ENCODE data around the gene SRCAP.

The SRCAP gene

DNA sequence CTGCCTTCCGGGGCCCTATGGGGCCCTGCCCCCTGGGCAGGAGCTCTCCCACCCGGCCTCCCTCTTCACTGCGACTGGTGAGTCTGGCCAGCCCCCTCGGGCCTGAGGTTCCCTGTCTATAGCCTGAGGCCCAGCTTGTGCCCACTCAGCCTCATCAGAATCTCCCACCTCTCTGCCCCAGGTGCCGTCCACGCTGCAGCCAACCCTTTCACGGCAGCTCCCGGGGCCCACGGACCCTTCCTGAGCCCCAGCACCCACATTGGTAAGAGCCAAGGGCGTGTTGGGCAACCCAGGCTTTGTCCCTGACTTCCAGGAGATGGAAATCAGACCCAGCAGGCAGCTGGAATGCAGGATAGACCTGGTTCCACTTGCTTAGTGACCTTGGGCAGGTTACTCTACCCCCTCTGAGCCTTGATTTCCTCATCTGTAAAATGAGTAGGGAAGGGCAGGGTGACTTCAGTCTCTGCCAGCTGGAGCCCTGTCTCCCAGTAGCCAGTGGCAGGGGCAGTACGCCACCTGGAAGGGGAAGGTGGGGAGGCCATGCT is 31.5 kb upstream of the SRCAP start:
- Histone ChIP-seq H3F3A (ENCODE audit: insufficient read depth, low read length) (no peaks in the 10 kb centered on the region), H2AFZ (ENCODE audit: low read length) (no peak overlapping the region), H3K9me2 (ENCODE audit: low read depth, low read length) (no peaks in the 10 kb centered on the region), H3K4me3 (ENCODE audit: low read depth, low read length, poor library complexity, severe bottlenecking) (no peak overlapping the region), H3K9ac (ENCODE audit: low read length) (no peak overlapping the region), H3K9me3 (ENCODE audit: low read length) (no peaks in the 10 kb centered on the region), H3K36me3 (ENCODE audit: insufficient read depth, low read length) (peaks cover 75% of the 10 kb centered on the region), H3K4me2 (ENCODE audit: low read length) (no peak overlapping the region), H3K27ac (ENCODE audit: low read depth, low read length, poor library complexity, severe bottlenecking) (no peak overlapping the region), H3K79me2 (ENCODE audit: insufficient read depth, low read length) (no peaks in the 10 kb centered on the region), H3K4me1 (ENCODE audit: insufficient read depth, low read length, severe bottlenecking) (peaks cover 8% of the 10 kb centered on the region), H4K20me1 (ENCODE audit: insufficient read depth, low read length) (no peaks in the 10 kb centered on the region), H3K27me3 (ENCODE audit: insufficient read depth, low read length) (no peaks in the 10 kb centered on the region)
- TF ChIP-seq, protein P1, sequence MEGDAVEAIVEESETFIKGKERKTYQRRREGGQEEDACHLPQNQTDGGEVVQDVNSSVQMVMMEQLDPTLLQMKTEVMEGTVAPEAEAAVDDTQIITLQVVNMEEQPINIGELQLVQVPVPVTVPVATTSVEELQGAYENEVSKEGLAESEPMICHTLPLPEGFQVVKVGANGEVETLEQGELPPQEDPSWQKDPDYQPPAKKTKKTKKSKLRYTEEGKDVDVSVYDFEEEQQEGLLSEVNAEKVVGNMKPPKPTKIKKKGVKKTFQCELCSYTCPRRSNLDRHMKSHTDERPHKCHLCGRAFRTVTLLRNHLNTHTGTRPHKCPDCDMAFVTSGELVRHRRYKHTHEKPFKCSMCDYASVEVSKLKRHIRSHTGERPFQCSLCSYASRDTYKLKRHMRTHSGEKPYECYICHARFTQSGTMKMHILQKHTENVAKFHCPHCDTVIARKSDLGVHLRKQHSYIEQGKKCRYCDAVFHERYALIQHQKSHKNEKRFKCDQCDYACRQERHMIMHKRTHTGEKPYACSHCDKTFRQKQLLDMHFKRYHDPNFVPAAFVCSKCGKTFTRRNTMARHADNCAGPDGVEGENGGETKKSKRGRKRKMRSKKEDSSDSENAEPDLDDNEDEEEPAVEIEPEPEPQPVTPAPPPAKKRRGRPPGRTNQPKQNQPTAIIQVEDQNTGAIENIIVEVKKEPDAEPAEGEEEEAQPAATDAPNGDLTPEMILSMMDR (IDR thresholded peaks at IDR 0.05; ENCODE audit: low read length): no peak
- TF ChIP-seq EZH2 (IDR thresholded peaks at IDR 0.05; ENCODE audit: borderline replicate concordance, low read length): no peak

DNA sequence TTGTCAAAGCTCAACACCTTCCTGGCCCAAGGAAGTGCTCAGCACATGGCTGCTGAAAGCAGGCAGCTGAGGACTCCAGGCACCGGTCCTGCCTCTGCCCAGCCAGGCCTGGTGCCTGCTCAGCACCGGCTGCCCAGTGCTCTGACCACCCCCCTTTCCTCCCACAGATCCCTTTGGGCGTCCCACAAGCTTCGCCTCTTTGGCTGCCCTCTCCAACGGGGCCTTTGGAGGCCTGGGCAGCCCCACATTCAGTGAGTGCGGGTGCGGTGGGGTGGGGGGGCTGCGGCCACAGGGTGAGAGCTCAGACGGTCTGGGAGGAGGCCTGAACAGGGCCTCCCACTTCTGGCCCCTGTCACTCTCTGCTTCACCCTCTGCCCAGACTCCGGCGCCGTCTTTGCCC is 30.6 kb upstream of the SRCAP start:
- Histone ChIP-seq H4K20me1 (ENCODE audit: insufficient read depth, low read length) (no peaks in the 10 kb centered on the region), H3K27me3 (ENCODE audit: insufficient read depth, low read length) (no peaks in the 10 kb centered on the region), H3K4me3 (ENCODE audit: low read depth, low read length, poor library complexity, severe bottlenecking) (no peak overlapping the region), H3K9me2 (ENCODE audit: low read depth, low read length) (no peaks in the 10 kb centered on the region), H3K9ac (ENCODE audit: low read length) (no peak overlapping the region), H3K9me3 (ENCODE audit: low read length) (no peaks in the 10 kb centered on the region), H3K4me1 (ENCODE audit: insufficient read depth, low read length, severe bottlenecking) (no peaks in the 10 kb centered on the region), H3K79me2 (ENCODE audit: insufficient read depth, low read length) (no peaks in the 10 kb centered on the region), H3K4me2 (ENCODE audit: low read length) (no peak overlapping the region), H3F3A (ENCODE audit: insufficient read depth, low read length) (no peaks in the 10 kb centered on the region), H3K27ac (ENCODE audit: low read depth, low read length, poor library complexity, severe bottlenecking) (no peak overlapping the region), H3K36me3 (ENCODE audit: insufficient read depth, low read length) (peaks cover 66% of the 10 kb centered on the region), H2AFZ (ENCODE audit: low read length) (no peak overlapping the region)
- TF ChIP-seq, protein P1 (IDR thresholded peaks at IDR 0.05; ENCODE audit: low read length): no peak
- no peak for TF ChIP-seq EZH2 (IDR thresholded peaks at IDR 0.05; ENCODE audit: borderline replicate concordance, low read length)

DNA sequence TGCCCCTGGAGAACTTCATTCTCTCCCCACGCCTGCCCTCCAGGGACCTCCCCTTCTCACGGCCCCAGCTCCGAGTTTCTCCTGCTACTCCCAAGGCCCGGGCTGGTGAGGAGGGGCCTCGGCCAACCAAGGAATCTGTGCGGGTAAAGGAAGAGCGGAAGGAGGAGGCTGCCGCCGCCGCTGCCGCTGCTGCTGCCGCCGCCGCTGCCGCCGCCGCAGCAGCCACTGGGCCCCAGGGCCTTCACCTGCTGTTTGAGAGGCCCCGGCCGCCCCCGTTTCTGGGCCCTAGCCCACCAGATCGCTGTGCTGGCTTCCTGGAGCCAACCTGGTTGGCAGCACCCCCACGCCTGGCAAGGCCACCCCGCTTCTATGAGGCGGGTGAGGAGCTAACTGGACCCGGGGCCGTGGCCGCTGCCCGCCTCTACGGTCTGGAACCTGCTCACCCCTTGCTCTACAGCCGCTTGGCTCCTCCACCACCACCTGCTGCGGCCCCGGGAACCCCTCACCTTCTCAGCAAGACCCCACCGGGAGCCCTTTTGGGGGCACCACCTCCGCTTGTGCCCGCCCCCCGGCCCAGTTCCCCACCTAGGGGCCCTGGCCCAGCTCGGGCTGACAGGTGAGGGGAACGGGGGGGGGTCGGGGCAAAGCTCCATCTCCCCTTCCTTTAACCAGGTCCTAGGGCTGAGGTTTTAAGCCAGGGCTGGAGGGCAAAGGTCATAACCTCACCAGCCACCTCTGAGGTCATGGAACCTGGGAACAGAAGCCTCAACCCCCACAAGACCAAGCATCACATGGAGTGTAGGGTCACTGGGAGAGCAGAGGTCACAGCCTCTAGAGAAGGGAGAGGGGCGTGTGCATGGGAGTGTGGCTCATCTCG is 29.7 kb upstream of the SRCAP start:
- H3K9me3 ChIP-seq (ENCODE audit: low read length): no peaks in the 10 kb centered on the region
- peaks cover 60% of the 10 kb centered on the region for H3K36me3 ChIP-seq (ENCODE audit: insufficient read depth, low read length)
- no peaks in the 10 kb centered on the region for H3F3A ChIP-seq (ENCODE audit: insufficient read depth, low read length)
- no peaks in the 10 kb centered on the region for H4K20me1 ChIP-seq (ENCODE audit: insufficient read depth, low read length)
- H2AFZ ChIP-seq (ENCODE audit: low read length): no peak overlapping the region
- H3K27me3 ChIP-seq (ENCODE audit: insufficient read depth, low read length): no peaks in the 10 kb centered on the region
- no peaks in the 10 kb centered on the region for H3K4me1 ChIP-seq (ENCODE audit: insufficient read depth, low read length, severe bottlenecking)
- H3K27ac ChIP-seq (ENCODE audit: low read depth, low read length, poor library complexity, severe bottlenecking): no peak overlapping the region
- no peaks in the 10 kb centered on the region for H3K79me2 ChIP-seq (ENCODE audit: insufficient read depth, low read length)
- H3K9ac ChIP-seq (ENCODE audit: low read length): no peak overlapping the region
- no peak overlapping the region for H3K4me2 ChIP-seq (ENCODE audit: low read length)
- no peak for TF ChIP-seq EZH2 (IDR thresholded peaks at IDR 0.05; ENCODE audit: borderline replicate concordance, low read length)
- TF ChIP-seq, protein P1 (IDR thresholded peaks at IDR 0.05; ENCODE audit: low read length): no peak
- no peaks in the 10 kb centered on the region for H3K9me2 ChIP-seq (ENCODE audit: low read depth, low read length)
- H3K4me3 ChIP-seq (ENCODE audit: low read depth, low read length, poor library complexity, severe bottlenecking): no peak overlapping the region

Data from OCI-LY1 (cell line).